ENCODE results near the gene CBFA2T2.
"Not testable (repeated sequence)": the region's sequence is repeated elsewhere in the genome, so short reads cannot be mapped to it uniquely, and the experiment has no call there.

The CBFA2T2 gene

GRCh38 chr20:33470866-33471265, 19.0 kb upstream of the CBFA2T2 start:
- no peak for DNase-seq (ENCODE audit: low read depth)

GRCh38 chr20:33472868-33473435, 16.9 kb upstream of the CBFA2T2 start:
- no peak for DNase-seq (ENCODE audit: low read depth)

GRCh38 chr20:33474097-33474873, 15.6 kb upstream of the CBFA2T2 start:
- DNase-seq (ENCODE audit: low read depth) = no peak

GRCh38 chr20:33474963-33475362, 14.9 kb upstream of the CBFA2T2 start:
- DNase-seq (ENCODE audit: low read depth) = no peak

GRCh38 chr20:33475381-33476152, 14.3 kb upstream of the CBFA2T2 start:
- no peak for DNase-seq (ENCODE audit: low read depth)

- DNase-seq (ENCODE audit: low read depth) = no peak
Observed at GRCh38 chr20:33477386-33478234, 12.3 kb upstream of the CBFA2T2 start.

- DNase-seq (ENCODE audit: low read depth) = no peak
Observed at GRCh38 chr20:33480048-33480447, 9.8 kb upstream of the CBFA2T2 start.

- DNase-seq (ENCODE audit: low read depth) = no peak
Observed at GRCh38 chr20:33481431-33481941, 8.4 kb upstream of the CBFA2T2 start.

- no peak for DNase-seq (ENCODE audit: low read depth)
Observed at GRCh38 chr20:33482581-33482980, 7.3 kb upstream of the CBFA2T2 start.

- not testable (repeated sequence) for DNase-seq (ENCODE audit: low read depth)
Observed at GRCh38 chr20:33483186-33483585, 6.7 kb upstream of the CBFA2T2 start.

GRCh38 chr20:33488201-33488600, 1.7 kb upstream of the CBFA2T2 start:
- DNase-seq (ENCODE audit: low read depth) = no peak

GRCh38 chr20:33488661-33489494, 1.0 kb upstream of the CBFA2T2 start:
- DNase-seq (ENCODE audit: low read depth) = not testable (repeated sequence)

GRCh38 chr20:33489495-33490022, 337 bp upstream of the CBFA2T2 start:
- peak; percentile 98 for DNase-seq (ENCODE audit: low read depth)

- DNase-seq (ENCODE audit: low read depth) = no peak
Observed at GRCh38 chr20:33490934-33491656, 1.2 kb downstream of the CBFA2T2 start.

- no peak for DNase-seq (ENCODE audit: low read depth)
Observed at GRCh38 chr20:33493076-33493766, 3.3 kb downstream of the CBFA2T2 start.

GRCh38 chr20:33496776-33497175, 6.9 kb downstream of the CBFA2T2 start:
- DNase-seq (ENCODE audit: low read depth) = not testable (repeated sequence)

- DNase-seq (ENCODE audit: low read depth) = no peak
Observed at GRCh38 chr20:33499355-33499754, 9.5 kb downstream of the CBFA2T2 start.

GRCh38 chr20:33501000-33501399, 11.1 kb downstream of the CBFA2T2 start:
- DNase-seq (ENCODE audit: low read depth) = no peak

- no peak for DNase-seq (ENCODE audit: low read depth)
Observed at GRCh38 chr20:33503564-33503963, 13.7 kb downstream of the CBFA2T2 start.
